HG03196 (cell line): Measurements from ENCODE around the gene FRY.
"Not testable (repeated sequence)": the region's sequence is repeated elsewhere in the genome, so short reads cannot be mapped to it uniquely, and the experiment has no call there.

Experiments
- ATAC-seq: cut with Tn5 transposase; IDR thresholded peaks from one replicate; pipeline ENCODE4 v1.9.1; 2021; ENCODE audit not compliant: unreplicated experiment

The FRY gene

GRCh38 chr13:32031025-32031814 lies at the start of gene FRY:
Gene FRY (plus strand): TSS chr13:32031774. CDS start chr13:32031796, 22 bp downstream.
- ATAC-seq, result peak; percentile 82

- ATAC-seq, result no peak
Observed at GRCh38 chr13:31982124-31982523, 49.5 kb upstream of the FRY start.

- ATAC-seq, result no peak
Observed at GRCh38 chr13:31982540-31982939, 49.0 kb upstream of the FRY start.

- ATAC-seq, result not testable (repeated sequence)
Observed at GRCh38 chr13:31983696-31984095, 47.9 kb upstream of the FRY start.

- ATAC-seq, result not testable (repeated sequence)
Observed at GRCh38 chr13:31984388-31984787, 47.2 kb upstream of the FRY start.

- ATAC-seq, result no peak
Observed at GRCh38 chr13:31986676-31987470, 44.7 kb upstream of the FRY start.

GRCh38 chr13:31987535-31988170 lies 43.9 kb upstream of the FRY start:
- ATAC-seq, result no peak

GRCh38 chr13:31994367-31994766 lies 37.2 kb upstream of the FRY start:
- not testable (repeated sequence) for ATAC-seq

- no peak for ATAC-seq
Observed at GRCh38 chr13:31996601-31997000, 35.0 kb upstream of the FRY start.

- ATAC-seq, result no peak
Observed at GRCh38 chr13:31997641-31998040, 33.9 kb upstream of the FRY start.

- ATAC-seq, result no peak
Observed at GRCh38 chr13:31998131-31998530, 33.4 kb upstream of the FRY start.

GRCh38 chr13:32000754-32001153 lies 30.8 kb upstream of the FRY start:
- not testable (repeated sequence) for ATAC-seq

GRCh38 chr13:32001154-32001768 lies 30.3 kb upstream of the FRY start:
- ATAC-seq, result peak; percentile 76

- ATAC-seq, result no peak
Observed at GRCh38 chr13:32001769-32002168, 29.8 kb upstream of the FRY start.

GRCh38 chr13:32002873-32003272 lies 28.7 kb upstream of the FRY start:
- ATAC-seq, result no peak

- ATAC-seq, result no peak
Observed at GRCh38 chr13:32007494-32007893, 24.1 kb upstream of the FRY start.

GRCh38 chr13:32008518-32009175 lies 22.9 kb upstream of the FRY start:
- no peak for ATAC-seq

- no peak for ATAC-seq
Observed at GRCh38 chr13:32009362-32009761, 22.2 kb upstream of the FRY start.

- no peak for ATAC-seq
Observed at GRCh38 chr13:32010136-32010535, 21.4 kb upstream of the FRY start.

GRCh38 chr13:32011971-32012370 lies 19.6 kb upstream of the FRY start:
- ATAC-seq, result no peak

- ATAC-seq, result no peak
Observed at GRCh38 chr13:32013181-32013580, 18.4 kb upstream of the FRY start.
